GM08714 (cell line): Measurements from ENCODE around the gene TAOK2.
"Not testable (repeated sequence)": the region's sequence is repeated elsewhere in the genome, so short reads cannot be mapped to it uniquely, and the experiment has no call there.

ENCODE experiments used
- H3K4me3 ChIP-seq: fragments of 200-500 bp; sonication (Bioruptor generic); 2 replicates; pipeline ENCODE4 v1.5.1; 2014; ENCODE audit warnings: mild to moderate bottlenecking, low read length, inconsistent platforms
- ZNF274 ChIP-seq: IDR thresholded peaks from 2 replicates; pipeline ENCODE4 v1.6.1; 2012; ENCODE audit warnings: mild to moderate bottlenecking, low read depth, low read length

TAOK2 gene

GRCh38 chr16:30009990-30010843 is 36.5 kb downstream of the TAOK2 start:
- no peak overlapping the region for H3K4me3 ChIP-seq
- TF ChIP-seq ZNF274 = no peak

- peak within 1 kb of the TSS; percentile 35; the same call in 1 of the 2 replicates for H3K4me3 ChIP-seq
- no peak for TF ChIP-seq ZNF274
These were observed 37.4 kb downstream of the TAOK2 start, which contains the start of gene DOC2A for GRCh38 chr16:30010844-30011713. DOC2A (minus strand) TSS chr16:30011027; CDS start chr16:30010222, 805 bp downstream.

- TF ChIP-seq ZNF274 = no peak
- H3K4me3 ChIP-seq = no peak overlapping the region
These were observed 38.2 kb downstream of the TAOK2 start for GRCh38 chr16:30011714-30012504.

GRCh38 chr16:30012598-30012997 is 38.9 kb downstream of the TAOK2 start:
- not testable (repeated sequence) for H3K4me3 ChIP-seq

GRCh38 chr16:30015450-30015849 is 41.8 kb downstream of the TAOK2 start:
- H3K4me3 ChIP-seq = not testable (repeated sequence)

GRCh38 chr16:30016555-30017276 is 43.0 kb downstream of the TAOK2 start:
- no peak for TF ChIP-seq ZNF274

GRCh38 chr16:30017277-30017656 is 43.6 kb downstream of the TAOK2 start:
- TF ChIP-seq ZNF274 = no peak
- H3K4me3 ChIP-seq = no peak overlapping the region

More at GRCh38 chr16:30016555-30017276, 43.0 kb downstream of the TAOK2 start:
- no peak overlapping the region for H3K4me3 ChIP-seq

- not testable (repeated sequence) for H3K4me3 ChIP-seq
These were observed 44.3 kb downstream of the TAOK2 start for GRCh38 chr16:30017937-30018336.

- TF ChIP-seq ZNF274 = no peak
- H3K4me3 ChIP-seq = no peak overlapping the region
These were observed 45.1 kb downstream of the TAOK2 start for GRCh38 chr16:30018731-30019158.

GRCh38 chr16:30022887-30023286 is 49.2 kb downstream of the TAOK2 start, which contains the start of gene C16orf92:
C16orf92 (plus strand) TSS chr16:30023198; CDS start chr16:30023341, 143 bp downstream.
- no peak for TF ChIP-seq ZNF274
- H3K4me3 ChIP-seq = no peak within 1 kb of the TSS

GRCh38 chr16:30023586-30023985 is 49.9 kb downstream of the TAOK2 start:
- TF ChIP-seq ZNF274 = no peak
- no peak overlapping the region for H3K4me3 ChIP-seq

DNA sequence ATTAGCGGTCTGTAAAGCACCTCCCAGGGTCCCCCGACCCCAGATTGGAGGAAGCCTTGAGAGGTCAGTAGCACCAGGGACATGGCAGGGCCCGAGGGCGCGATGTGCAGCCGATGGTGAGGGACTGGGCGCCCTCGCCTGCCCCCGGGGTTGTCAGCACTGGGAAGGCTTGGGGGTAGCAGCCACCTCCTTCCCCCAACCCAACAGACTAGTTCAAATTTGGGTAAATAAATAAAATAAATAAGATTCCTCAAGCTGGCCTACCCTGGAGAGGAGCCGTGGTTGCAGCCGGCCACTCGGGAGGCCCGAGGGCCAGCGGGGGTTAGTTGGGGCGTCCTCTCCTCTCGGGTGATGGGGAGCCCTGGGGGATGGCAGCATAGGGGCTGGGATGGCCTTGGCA is 50.8 kb downstream of the TAOK2 start:
- H3K4me3 ChIP-seq = no peak overlapping the region
- no peak for TF ChIP-seq ZNF274

- no peak overlapping the region for H3K4me3 ChIP-seq
- TF ChIP-seq ZNF274 = no peak
These were observed 51.5 kb downstream of the TAOK2 start for GRCh38 chr16:30025156-30025555.
